ENCODE results near the gene PAIP2B.

The PAIP2B gene

GRCh38 chr2:71226965-71227560 lies at the start of gene PAIP2B:
PAIP2B (minus strand) TSS chr2:71227103; CDS start chr2:71202589, 24,514 bp downstream.
- ATAC-seq (replicated peaks) (peak; percentile 95 to 96), DNase-seq (peak; percentile 98)
- H3K27me3 Mint-ChIP-seq: no peaks in the 10 kb centered on the region
- peak within 1 kb of the TSS; percentile 94 to 95 for H3K4me3 Mint-ChIP-seq
- peaks cover 12% of the 10 kb centered on the region in 2 donors for H3K4me1 Mint-ChIP-seq
- no peaks in the 10 kb centered on the region for H3K36me3 Mint-ChIP-seq
- peak within 1 kb of the TSS; percentile 97 for H3K27ac Mint-ChIP-seq
- peaks cover 0 to 3% of the 10 kb centered on the region in 2 donors for H3K9me3 Mint-ChIP-seq

GRCh38 chr2:71275939-71276310 lies 49.0 kb upstream of the PAIP2B start:
- Mint-ChIP-seq H3K4me3 (peak overlapping the region; percentile 84 to 86), H3K27me3 (peaks cover 69 to 72% of the 10 kb centered on the region in 2 donors), H3K4me1 (peaks cover 5 to 21% of the 10 kb centered on the region in 2 donors), H3K27ac (no peak overlapping the region), H3K36me3 (peaks cover 2 to 3% of the 10 kb centered on the region in 2 donors), H3K9me3 (peaks cover 1 to 4% of the 10 kb centered on the region in 2 donors)
- DNase-seq (no peak), ATAC-seq (replicated peaks) (peak; percentile 1 to 6)

GRCh38 chr2:71269511-71270090 lies 42.7 kb upstream of the PAIP2B start:
- ATAC-seq (replicated peaks) (no peak), DNase-seq (no peak)
- no peak overlapping the region for H3K4me3 Mint-ChIP-seq
- no peaks in the 10 kb centered on the region for H3K36me3 Mint-ChIP-seq
- peaks cover 52 to 60% of the 10 kb centered on the region in 2 donors for H3K27me3 Mint-ChIP-seq
- H3K9me3 Mint-ChIP-seq: no peaks in the 10 kb centered on the region
- H3K4me1 Mint-ChIP-seq: no peaks in the 10 kb centered on the region
- no peak overlapping the region for H3K27ac Mint-ChIP-seq

- no peaks in the 10 kb centered on the region for H3K9me3 Mint-ChIP-seq
- DNase-seq (no peak), ATAC-seq (replicated peaks) (no peak)
- no peak overlapping the region for H3K4me3 Mint-ChIP-seq
- H3K4me1 Mint-ChIP-seq: no peaks in the 10 kb centered on the region
- no peak overlapping the region for H3K27ac Mint-ChIP-seq
- H3K36me3 Mint-ChIP-seq: no peaks in the 10 kb centered on the region
- H3K27me3 Mint-ChIP-seq: peaks cover 0 to 19% of the 10 kb centered on the region in 2 donors
These were observed 36.5 kb upstream of the PAIP2B start for GRCh38 chr2:71263386-71263785.

GRCh38 chr2:71261534-71261933 lies 34.6 kb upstream of the PAIP2B start:
- H3K36me3 Mint-ChIP-seq: no peaks in the 10 kb centered on the region
- DNase-seq: no peak
- H3K27ac Mint-ChIP-seq: no peak overlapping the region
- H3K4me3 Mint-ChIP-seq: no peak overlapping the region
- H3K4me1 Mint-ChIP-seq: no peaks in the 10 kb centered on the region
- peaks cover 10 to 11% of the 10 kb centered on the region in 2 donors for H3K27me3 Mint-ChIP-seq
- no peak for ATAC-seq (replicated peaks)
- H3K9me3 Mint-ChIP-seq: no peaks in the 10 kb centered on the region

GRCh38 chr2:71256421-71256820 lies 29.5 kb upstream of the PAIP2B start:
- no peak overlapping the region for H3K27ac Mint-ChIP-seq
- ATAC-seq (replicated peaks) (no peak), DNase-seq (no peak)
- no peak overlapping the region for H3K4me3 Mint-ChIP-seq
- H3K9me3 Mint-ChIP-seq: peaks cover 0 to 1% of the 10 kb centered on the region in 2 donors
- H3K36me3 Mint-ChIP-seq: no peaks in the 10 kb centered on the region
- H3K4me1 Mint-ChIP-seq: peaks cover 0 to under 1% of the 10 kb centered on the region in 2 donors
- peaks cover 23 to 32% of the 10 kb centered on the region in 2 donors for H3K27me3 Mint-ChIP-seq

GRCh38 chr2:71254776-71255175 lies 27.9 kb upstream of the PAIP2B start:
- peaks cover 5 to 6% of the 10 kb centered on the region in 2 donors for H3K9me3 Mint-ChIP-seq
- no peak for DNase-seq
- H3K36me3 Mint-ChIP-seq: peaks cover 0 to 4% of the 10 kb centered on the region in 2 donors
- H3K4me3 Mint-ChIP-seq: no peak overlapping the region
- H3K27ac Mint-ChIP-seq: no peak overlapping the region
- no peak for ATAC-seq (replicated peaks)
- H3K4me1 Mint-ChIP-seq: peaks cover 0 to 3% of the 10 kb centered on the region in 2 donors
- peaks cover 32 to 40% of the 10 kb centered on the region in 2 donors for H3K27me3 Mint-ChIP-seq

- Mint-ChIP-seq H3K9me3 (peaks cover 5 to 6% of the 10 kb centered on the region in 2 donors), H3K27me3 (peaks cover 36 to 42% of the 10 kb centered on the region in 2 donors), H3K36me3 (peaks cover 0 to 4% of the 10 kb centered on the region in 2 donors), H3K27ac (no peak overlapping the region), H3K4me1 (peaks cover 0 to 3% of the 10 kb centered on the region in 2 donors), H3K4me3 (no peak overlapping the region)
- ATAC-seq (replicated peaks) (no peak), DNase-seq (no peak)
These were observed 27.2 kb upstream of the PAIP2B start for GRCh38 chr2:71254078-71254477.

GRCh38 chr2:71253476-71253875 lies 26.6 kb upstream of the PAIP2B start:
- Mint-ChIP-seq H3K27me3 (peaks cover 39 to 42% of the 10 kb centered on the region in 2 donors), H3K4me3 (no peak overlapping the region)

GRCh38 chr2:71252862-71253261 lies 26.0 kb upstream of the PAIP2B start:
- Mint-ChIP-seq H3K9me3 (peaks cover 5 to 6% of the 10 kb centered on the region in 2 donors), H3K4me3 (no peak overlapping the region), H3K4me1 (peaks cover 0 to 3% of the 10 kb centered on the region in 2 donors), H3K27me3 (peaks cover 39 to 40% of the 10 kb centered on the region in 2 donors), H3K36me3 (peaks cover 0 to 4% of the 10 kb centered on the region in 2 donors), H3K27ac (no peak overlapping the region)
- DNase-seq: no peak
- no peak for ATAC-seq (replicated peaks)

More at GRCh38 chr2:71253476-71253875, 26.6 kb upstream of the PAIP2B start:
- ATAC-seq (replicated peaks) (no peak), DNase-seq (no peak)
- H3K4me1 Mint-ChIP-seq: peaks cover 0 to 3% of the 10 kb centered on the region in 2 donors
- no peak overlapping the region for H3K27ac Mint-ChIP-seq
- H3K36me3 Mint-ChIP-seq: peaks cover 0 to 4% of the 10 kb centered on the region in 2 donors
- H3K9me3 Mint-ChIP-seq: peaks cover 5 to 6% of the 10 kb centered on the region in 2 donors

- H3K27ac Mint-ChIP-seq: no peak overlapping the region
- ATAC-seq (replicated peaks) (no peak), DNase-seq (no peak)
- H3K36me3 Mint-ChIP-seq: peaks cover 0 to 4% of the 10 kb centered on the region in 2 donors
- H3K4me1 Mint-ChIP-seq: peaks cover 0 to 3% of the 10 kb centered on the region in 2 donors
- H3K4me3 Mint-ChIP-seq: no peak overlapping the region
- peaks cover 6 to 7% of the 10 kb centered on the region in 2 donors for H3K9me3 Mint-ChIP-seq
- peaks cover 32 to 36% of the 10 kb centered on the region in 2 donors for H3K27me3 Mint-ChIP-seq
These were observed 24.0 kb upstream of the PAIP2B start for GRCh38 chr2:71250935-71251334.

- peaks cover 14 to 21% of the 10 kb centered on the region in 2 donors for H3K27me3 Mint-ChIP-seq
- no peak overlapping the region for H3K4me3 Mint-ChIP-seq
- H3K27ac Mint-ChIP-seq: no peak overlapping the region
- no peaks in the 10 kb centered on the region for H3K36me3 Mint-ChIP-seq
- no peak for ATAC-seq (replicated peaks)
- H3K9me3 Mint-ChIP-seq: peaks cover 0 to 2% of the 10 kb centered on the region in 2 donors
- H3K4me1 Mint-ChIP-seq: peaks cover 9 to 16% of the 10 kb centered on the region in 2 donors
- DNase-seq: no peak
These were observed 17.4 kb upstream of the PAIP2B start for GRCh38 chr2:71244302-71244660.

- ATAC-seq (replicated peaks) (no peak), DNase-seq (no peak)
- Mint-ChIP-seq H3K4me3 (no peak overlapping the region), H3K9me3 (peaks cover 0 to 2% of the 10 kb centered on the region in 2 donors), H3K27ac (no peak overlapping the region), H3K27me3 (peaks cover 14 to 16% of the 10 kb centered on the region in 2 donors), H3K36me3 (no peaks in the 10 kb centered on the region), H3K4me1 (peaks cover 9 to 16% of the 10 kb centered on the region in 2 donors)
These were observed 16.9 kb upstream of the PAIP2B start for GRCh38 chr2:71243634-71244301.

GRCh38 chr2:71240794-71241193 lies 13.9 kb upstream of the PAIP2B start:
- ATAC-seq (replicated peaks) (no peak), DNase-seq (no peak)
- Mint-ChIP-seq H3K36me3 (no peaks in the 10 kb centered on the region), H3K27ac (no peak overlapping the region), H3K27me3 (peaks cover 6 to 8% of the 10 kb centered on the region in 2 donors), H3K4me3 (no peak overlapping the region), H3K9me3 (no peaks in the 10 kb centered on the region), H3K4me1 (peaks cover 17 to 30% of the 10 kb centered on the region in 2 donors)
